ENCODE data around the gene EFNB2.

EFNB2 gene

GRCh38 chr13:106530171-106530851 lies 5.2 kb downstream of the EFNB2 start:
- TF ChIP-seq, protein P1, sequence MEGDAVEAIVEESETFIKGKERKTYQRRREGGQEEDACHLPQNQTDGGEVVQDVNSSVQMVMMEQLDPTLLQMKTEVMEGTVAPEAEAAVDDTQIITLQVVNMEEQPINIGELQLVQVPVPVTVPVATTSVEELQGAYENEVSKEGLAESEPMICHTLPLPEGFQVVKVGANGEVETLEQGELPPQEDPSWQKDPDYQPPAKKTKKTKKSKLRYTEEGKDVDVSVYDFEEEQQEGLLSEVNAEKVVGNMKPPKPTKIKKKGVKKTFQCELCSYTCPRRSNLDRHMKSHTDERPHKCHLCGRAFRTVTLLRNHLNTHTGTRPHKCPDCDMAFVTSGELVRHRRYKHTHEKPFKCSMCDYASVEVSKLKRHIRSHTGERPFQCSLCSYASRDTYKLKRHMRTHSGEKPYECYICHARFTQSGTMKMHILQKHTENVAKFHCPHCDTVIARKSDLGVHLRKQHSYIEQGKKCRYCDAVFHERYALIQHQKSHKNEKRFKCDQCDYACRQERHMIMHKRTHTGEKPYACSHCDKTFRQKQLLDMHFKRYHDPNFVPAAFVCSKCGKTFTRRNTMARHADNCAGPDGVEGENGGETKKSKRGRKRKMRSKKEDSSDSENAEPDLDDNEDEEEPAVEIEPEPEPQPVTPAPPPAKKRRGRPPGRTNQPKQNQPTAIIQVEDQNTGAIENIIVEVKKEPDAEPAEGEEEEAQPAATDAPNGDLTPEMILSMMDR (IDR thresholded peaks at IDR 0.05; ENCODE audit: low read length, missing control alignments), result no peak
- no peak overlapping the region for H3K4me3 ChIP-seq (replicated peaks; ENCODE audit: low read depth, low read length)
- DNase-seq (ENCODE audit: low read depth), result no peak

GRCh38 chr13:106529415-106530170 lies 5.9 kb downstream of the EFNB2 start:
- TF ChIP-seq, protein P1 (IDR thresholded peaks at IDR 0.05; ENCODE audit: low read length, missing control alignments), result no peak
- H3K4me3 ChIP-seq (replicated peaks; ENCODE audit: low read depth, low read length), result no peak overlapping the region
- no peak for DNase-seq (ENCODE audit: low read depth)

GRCh38 chr13:106528718-106529414 lies 6.6 kb downstream of the EFNB2 start:
- TF ChIP-seq, protein P1 (IDR thresholded peaks at IDR 0.05; ENCODE audit: low read length, missing control alignments), result no peak
- no peak overlapping the region for H3K4me3 ChIP-seq (replicated peaks; ENCODE audit: low read depth, low read length)
- DNase-seq (ENCODE audit: low read depth), result no peak

GRCh38 chr13:106527826-106528225 lies 7.6 kb downstream of the EFNB2 start:
- DNase-seq (ENCODE audit: low read depth), result no peak
- TF ChIP-seq, protein P1 (IDR thresholded peaks at IDR 0.05; ENCODE audit: low read length, missing control alignments), result no peak
- H3K4me3 ChIP-seq (replicated peaks; ENCODE audit: low read depth, low read length), result no peak overlapping the region

DNA sequence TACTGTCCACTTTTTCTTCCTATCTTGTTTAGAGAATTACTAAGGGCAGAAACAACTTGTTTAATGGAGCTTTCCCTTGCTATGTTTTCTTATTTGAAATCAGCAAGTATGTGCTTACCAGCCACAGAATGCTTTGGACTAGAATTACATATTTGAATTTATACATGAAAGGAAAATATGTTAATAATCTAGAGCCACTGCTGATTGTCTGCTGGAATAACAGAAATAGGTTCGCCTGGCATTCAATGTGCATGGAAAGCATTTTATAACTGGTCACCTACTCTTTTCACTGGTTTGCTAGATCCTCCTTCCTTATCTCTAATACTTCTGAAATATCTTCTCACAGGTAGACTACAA lies 8.0 kb downstream of the EFNB2 start:
- TF ChIP-seq, protein P1 (IDR thresholded peaks at IDR 0.05; ENCODE audit: low read length, missing control alignments), result no peak
- DNase-seq (ENCODE audit: low read depth), result no peak
- H3K4me3 ChIP-seq (replicated peaks; ENCODE audit: low read depth, low read length), result no peak overlapping the region

- TF ChIP-seq, protein P1 (IDR thresholded peaks at IDR 0.05; ENCODE audit: low read length, missing control alignments), result no peak
- DNase-seq (ENCODE audit: low read depth), result no peak
- H3K4me3 ChIP-seq (replicated peaks; ENCODE audit: low read depth, low read length), result no peak overlapping the region
Measured at GRCh38 chr13:106526738-106527444, 8.6 kb downstream of the EFNB2 start.

Measured in fibroblast of pulmonary artery (primary cell).